ENCODE data around the gene NID2. TPM values are rescaled to one million over a fixed set of nuclear protein-coding genes. Genes with fewer than 3 reads are reported as not detected.

The NID2 gene
- total and polyA plus RNA-seq, 2 of the 4 experiments (the other 2 are of a cell fraction), result 101 to 303 TPM

DNA sequence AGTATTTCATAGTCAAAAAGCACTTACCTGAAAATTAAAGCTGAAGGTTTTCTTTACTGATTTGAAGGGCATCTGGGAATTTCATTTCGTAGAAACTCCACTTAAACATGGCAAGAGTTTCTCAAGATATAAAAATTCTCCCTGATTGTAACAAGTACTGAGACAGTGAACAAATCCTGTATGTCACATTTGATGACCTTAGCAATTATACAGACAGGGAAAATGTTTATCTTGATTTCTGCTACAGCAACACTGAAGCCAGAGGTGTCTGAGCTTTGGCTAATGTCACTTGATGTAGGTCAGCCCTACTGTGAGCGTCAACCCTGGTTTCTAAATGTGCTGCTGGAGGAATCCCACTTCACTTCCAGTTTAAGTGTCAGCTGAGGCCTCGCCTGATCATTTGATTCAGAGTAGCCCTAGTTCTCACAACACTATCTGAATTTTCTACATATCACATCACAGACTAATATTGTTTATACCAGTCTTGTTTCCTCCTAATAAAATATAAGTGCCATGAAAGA, 58.6 kb downstream of the NID2 start:
- H3K14ac ChIP-seq (replicated peaks; ENCODE audit: low read depth, low read length), result no peak overlapping the region
- H3K4ac ChIP-seq (ENCODE audit: low read depth, low read length), result no peak overlapping the region
- peaks cover 2% of the 10 kb centered on the region; the same call in 1 of the 2 replicates for H3K4me1 ChIP-seq (ENCODE audit: control insufficient read depth, insufficient read depth, low read length)
- H3K4me3 ChIP-seq (ENCODE audit: insufficient read depth, low read depth, low read length), result no peak overlapping the region
- intact Hi-C loops (cut with micrococcal nuclease) (no loop called here), in situ Hi-C loops (cut with MboI; ENCODE audit: low sequenced_read_pairs) (loop anchor here (25.0 kb wide), 1 partner anchor 702 kb away; the partner anchor contains the start of gene PSMC6), dilution Hi-C loops (cut with HindIII; ENCODE audit: low sequenced_read_pairs, unreplicated experiment) (no loop called here)
- H3K79me1 ChIP-seq (ENCODE audit: low read depth in 1 of 2, low read length in 2 of 2), result peaks cover 38 to 63% of the 10 kb centered on the region in 2 experiments
- H3K27me3 ChIP-seq (ENCODE audit: control insufficient read depth, insufficient read depth, low read length), result no peaks in the 10 kb centered on the region
- no peak overlapping the region for H3K23ac ChIP-seq (ENCODE audit: low read depth, low read length)
- H3K36me3 ChIP-seq (ENCODE audit: control insufficient read depth, insufficient read depth, low read length), result peaks cover 78% of the 10 kb centered on the region
- no peak overlapping the region for H3K18ac ChIP-seq (ENCODE audit: low read depth, low read length)
- POLR2A ChIA-PET (ENCODE audit: unreplicated experiment), result no interaction called here
- no peak overlapping the region for H4K91ac ChIP-seq (ENCODE audit: insufficient read depth, low read depth, low read length)
- no peak overlapping the region for H2BK120ac ChIP-seq (ENCODE audit: low read depth, low read length)
- no peak overlapping the region for H3K27ac ChIP-seq (ENCODE audit: insufficient read depth, low read length)
- no peak overlapping the region for H2BK20ac ChIP-seq (ENCODE audit: low read depth, low read length)
- DNase-seq, result no peak
- no peak overlapping the region for H3K56ac ChIP-seq (ENCODE audit: extremely low read depth, insufficient read depth, low read length)
- H2AFZ ChIP-seq (replicated peaks; ENCODE audit: low read length, poor library complexity), result no peak overlapping the region
- WGBS, 2 experiments (ENCODE audit: extremely low coverage in 2 of 2, insufficient read length in 1 of 2), result 89% methylated on average over 1 of the region's 3 CpGs; no CpG with 5 or more reads in 1 of the 2 experiments
- no peak overlapping the region for H3K4me2 ChIP-seq (ENCODE audit: low read depth, low read length)
- H3K9ac ChIP-seq (ENCODE audit: low read depth, low read length), result no peak overlapping the region
- H4K5ac ChIP-seq (ENCODE audit: low read depth, low read length), result no peak overlapping the region
- BruUV-seq (replicated peaks), result TSS peak; percentile 1
- no peak overlapping the region for H2BK5ac ChIP-seq (ENCODE audit: low read depth, low read length, poor library complexity, severe bottlenecking)
- no peak overlapping the region for H2AK9ac ChIP-seq (replicated peaks; ENCODE audit: low read depth, low read length, poor library complexity)
- H2BK15ac ChIP-seq (ENCODE audit: low read depth, low read length), result no peak overlapping the region
- peak; percentile 53 for TF ChIP-seq MAFK (IDR thresholded peaks at IDR 0.05; ENCODE audit: low read depth, low read length)
- no peak for TF ChIP-seq MXI1 (IDR thresholded peaks at IDR 0.05; ENCODE audit: borderline replicate concordance, low read depth, low read length)
- peaks cover 8% of the 10 kb centered on the region for H3K9me1 ChIP-seq (ENCODE audit: insufficient read depth, low read length)
- no peak overlapping the region for H2AK5ac ChIP-seq (ENCODE audit: low read depth, low read length)
- no peaks in the 10 kb centered on the region for H3K9me3 ChIP-seq (ENCODE audit: control insufficient read depth, insufficient read depth, low read length)
- CTCF ChIA-PET, result interaction anchor here (0.7 kb wide), 1 partner anchor 57 kb away, joined by 9 read pairs; no protein-coding TSS in a partner anchor
- no peak overlapping the region for H4K8ac ChIP-seq (ENCODE audit: low read depth in 2 of 2, low read length in 2 of 2)
- no peak for ATAC-seq (ENCODE audit: low read depth)
- H4K20me1 ChIP-seq (ENCODE audit: insufficient read depth, low read length), result 0 out of 2 replicates have a peak, but pooled peaks cover 2% of the 10 kb centered on the region
